ENCODE measurements around the gene TM7SF2.

DNA sequence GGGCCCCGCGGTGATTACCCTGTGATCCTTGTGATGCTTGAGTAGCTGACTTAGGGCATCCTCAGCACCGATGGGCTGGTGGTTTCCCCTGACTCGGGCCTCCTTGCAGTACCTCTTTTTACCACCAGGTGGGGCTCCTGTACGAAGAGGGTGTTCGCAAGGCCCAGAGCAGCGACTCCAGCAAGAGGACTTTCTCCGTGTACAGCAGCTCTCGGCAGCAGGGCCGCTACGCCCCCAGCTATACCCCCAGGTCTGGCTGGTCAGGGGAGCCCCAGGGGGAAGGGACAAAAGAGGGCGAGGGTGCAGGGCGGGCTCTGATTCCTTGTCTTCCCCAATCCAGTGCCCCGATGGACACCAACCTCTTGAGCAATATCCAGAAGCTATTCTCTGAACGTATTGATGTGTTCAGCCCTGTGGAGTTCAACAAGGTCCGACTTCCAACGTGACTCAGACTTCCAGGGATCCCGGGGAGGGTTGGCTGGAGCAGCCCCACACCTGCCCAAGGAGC lies 1.3 kb upstream of the TM7SF2 start:
- no peak for TF ChIP-seq ZNF274 (IDR thresholded peaks at IDR 0.05; ENCODE audit: low read depth, low read length)
- no peak for TF ChIP-seq YY1 (IDR thresholded peaks at IDR 0.05; ENCODE audit: insufficient read depth, insufficient read length)
- TF ChIP-seq SUZ12 (IDR thresholded peaks at IDR 0.05; ENCODE audit: extremely low read depth, insufficient read depth, insufficient read length), result no peak
